Regular cardiac myocyte (primary cell): ENCODE data around the gene OR4C16. TPM values are rescaled to one million over a fixed set of nuclear protein-coding genes. Genes with fewer than 3 reads are reported as not detected.

Experiments used
- total RNA-seq: library from RNA; depleted of rRNA; stranded (reverse); fragments of >200 nt; gene quantifications from 2 replicates; pipeline ENCODE4 v1.2.3, GENCODE V29; 2014

The OR4C16 gene
- not detected in 2 replicates for total RNA-seq

GRCh38 chr11:55571828-55572227, at the start of gene OR4C16:
Gene OR4C16, plus strand, starts transcription at chr11:55572128. Its CDS starts 0 bp downstream, at chr11:55572128.

GRCh38 chr11:55554169-55554568, 17.8 kb upstream of the OR4C16 start, which contains the start of gene OR4C15:
Gene OR4C15, plus strand, starts transcription at chr11:55554469. Its CDS starts 0 bp downstream, at chr11:55554469.

GRCh38 chr11:55607545-55607944, 35.6 kb downstream of the OR4C16 start, which contains the start of gene OR4C11:
Gene OR4C11, minus strand, starts transcription at chr11:55607645. Its CDS starts 3,272 bp downstream, at chr11:55604373.

Other genes starting within 250 kb of the OR4C16 start
- not detected in 2 replicates for gene OR4A16, start 228.9 kb upstream of the OR4C16 start, total RNA-seq
- not detected in 2 replicates for gene OR4A15, start 204.2 kb upstream of the OR4C16 start, total RNA-seq
- not detected in 2 replicates for gene OR4C15, start 17.7 kb upstream of the OR4C16 start, total RNA-seq
- not detected in 2 replicates for gene OR4C11, start 35.5 kb downstream of the OR4C16 start, total RNA-seq
- gene OR4P4, start 63.0 kb downstream of the OR4C16 start, total RNA-seq: not detected in 2 replicates
- not detected in 2 replicates for gene OR4S2, start 76.2 kb downstream of the OR4C16 start, total RNA-seq
- not detected in 2 replicates for gene OR4C6, start 90.1 kb downstream of the OR4C16 start, total RNA-seq
- gene OR5D13, start 201.3 kb downstream of the OR4C16 start, total RNA-seq: not detected in 2 replicates
- gene OR5D14, start 223.4 kb downstream of the OR4C16 start, total RNA-seq: not detected in 2 replicates
- gene OR5L1, start 239.2 kb downstream of the OR4C16 start, total RNA-seq: not detected in 2 replicates
- not detected in 2 replicates for gene OR5D18, start 247.5 kb downstream of the OR4C16 start, total RNA-seq